ENCODE data around the gene ASAH2.

DNA sequence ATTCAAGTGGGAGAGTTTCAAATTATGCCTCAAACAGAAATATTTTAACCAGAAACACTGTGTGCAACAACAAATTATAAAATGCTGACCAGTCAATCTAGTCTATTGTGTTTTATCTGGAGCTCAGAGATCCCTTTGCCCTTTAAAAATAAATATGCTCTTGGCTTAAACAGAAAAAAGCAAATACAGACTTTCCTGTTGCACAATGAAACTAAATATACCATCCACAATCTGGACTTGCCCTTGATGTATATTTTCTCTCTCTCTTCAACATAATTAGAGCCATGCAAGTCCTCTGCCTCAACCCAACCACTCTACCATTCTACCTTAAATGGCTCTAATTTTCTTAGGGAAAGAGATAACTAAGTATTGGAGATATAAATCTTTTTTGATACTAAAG lies 34.9 kb downstream of the ASAH2 start:
- TF ChIP-seq POLR2A (IDR thresholded peaks at IDR 0.05; ENCODE audit: borderline replicate concordance, extremely low read depth, insufficient read depth, insufficient read length), result no peak
- TF ChIP-seq CBX3 (IDR thresholded peaks at IDR 0.05; ENCODE audit: low read depth), result no peak
- TF ChIP-seq, protein P1, sequence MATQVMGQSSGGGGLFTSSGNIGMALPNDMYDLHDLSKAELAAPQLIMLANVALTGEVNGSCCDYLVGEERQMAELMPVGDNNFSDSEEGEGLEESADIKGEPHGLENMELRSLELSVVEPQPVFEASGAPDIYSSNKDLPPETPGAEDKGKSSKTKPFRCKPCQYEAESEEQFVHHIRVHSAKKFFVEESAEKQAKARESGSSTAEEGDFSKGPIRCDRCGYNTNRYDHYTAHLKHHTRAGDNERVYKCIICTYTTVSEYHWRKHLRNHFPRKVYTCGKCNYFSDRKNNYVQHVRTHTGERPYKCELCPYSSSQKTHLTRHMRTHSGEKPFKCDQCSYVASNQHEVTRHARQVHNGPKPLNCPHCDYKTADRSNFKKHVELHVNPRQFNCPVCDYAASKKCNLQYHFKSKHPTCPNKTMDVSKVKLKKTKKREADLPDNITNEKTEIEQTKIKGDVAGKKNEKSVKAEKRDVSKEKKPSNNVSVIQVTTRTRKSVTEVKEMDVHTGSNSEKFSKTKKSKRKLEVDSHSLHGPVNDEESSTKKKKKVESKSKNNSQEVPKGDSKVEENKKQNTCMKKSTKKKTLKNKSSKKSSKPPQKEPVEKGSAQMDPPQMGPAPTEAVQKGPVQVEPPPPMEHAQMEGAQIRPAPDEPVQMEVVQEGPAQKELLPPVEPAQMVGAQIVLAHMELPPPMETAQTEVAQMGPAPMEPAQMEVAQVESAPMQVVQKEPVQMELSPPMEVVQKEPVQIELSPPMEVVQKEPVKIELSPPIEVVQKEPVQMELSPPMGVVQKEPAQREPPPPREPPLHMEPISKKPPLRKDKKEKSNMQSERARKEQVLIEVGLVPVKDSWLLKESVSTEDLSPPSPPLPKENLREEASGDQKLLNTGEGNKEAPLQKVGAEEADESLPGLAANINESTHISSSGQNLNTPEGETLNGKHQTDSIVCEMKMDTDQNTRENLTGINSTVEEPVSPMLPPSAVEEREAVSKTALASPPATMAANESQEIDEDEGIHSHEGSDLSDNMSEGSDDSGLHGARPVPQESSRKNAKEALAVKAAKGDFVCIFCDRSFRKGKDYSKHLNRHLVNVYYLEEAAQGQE (IDR thresholded peaks at IDR 0.05; ENCODE audit: low read depth), result no peak
- TF ChIP-seq, protein P2, sequence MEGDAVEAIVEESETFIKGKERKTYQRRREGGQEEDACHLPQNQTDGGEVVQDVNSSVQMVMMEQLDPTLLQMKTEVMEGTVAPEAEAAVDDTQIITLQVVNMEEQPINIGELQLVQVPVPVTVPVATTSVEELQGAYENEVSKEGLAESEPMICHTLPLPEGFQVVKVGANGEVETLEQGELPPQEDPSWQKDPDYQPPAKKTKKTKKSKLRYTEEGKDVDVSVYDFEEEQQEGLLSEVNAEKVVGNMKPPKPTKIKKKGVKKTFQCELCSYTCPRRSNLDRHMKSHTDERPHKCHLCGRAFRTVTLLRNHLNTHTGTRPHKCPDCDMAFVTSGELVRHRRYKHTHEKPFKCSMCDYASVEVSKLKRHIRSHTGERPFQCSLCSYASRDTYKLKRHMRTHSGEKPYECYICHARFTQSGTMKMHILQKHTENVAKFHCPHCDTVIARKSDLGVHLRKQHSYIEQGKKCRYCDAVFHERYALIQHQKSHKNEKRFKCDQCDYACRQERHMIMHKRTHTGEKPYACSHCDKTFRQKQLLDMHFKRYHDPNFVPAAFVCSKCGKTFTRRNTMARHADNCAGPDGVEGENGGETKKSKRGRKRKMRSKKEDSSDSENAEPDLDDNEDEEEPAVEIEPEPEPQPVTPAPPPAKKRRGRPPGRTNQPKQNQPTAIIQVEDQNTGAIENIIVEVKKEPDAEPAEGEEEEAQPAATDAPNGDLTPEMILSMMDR (IDR thresholded peaks at IDR 0.05 in 2 of 3, conservative IDR thresholded peaks at IDR 0.05 in 1 of 3; ENCODE audit: borderline replicate concordance in 1 of 3, insufficient read depth in 1 of 3, low read depth in 2 of 3, low read length in 2 of 3), result no peak
- TF ChIP-seq EZH2 (IDR thresholded peaks at IDR 0.05), result no peak
- no peak for TF ChIP-seq POLR2AphosphoS5 (IDR thresholded peaks at IDR 0.05; ENCODE audit: low read depth, low read length)
- TF ChIP-seq, protein P3, sequence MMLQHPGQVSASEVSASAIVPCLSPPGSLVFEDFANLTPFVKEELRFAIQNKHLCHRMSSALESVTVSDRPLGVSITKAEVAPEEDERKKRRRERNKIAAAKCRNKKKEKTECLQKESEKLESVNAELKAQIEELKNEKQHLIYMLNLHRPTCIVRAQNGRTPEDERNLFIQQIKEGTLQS (IDR thresholded peaks at IDR 0.05), result no peak
- TF ChIP-seq CEBPB (IDR thresholded peaks at IDR 0.05; ENCODE audit: low read depth), result no peak
- TF ChIP-seq YY1 (IDR thresholded peaks at IDR 0.05; ENCODE audit: extremely low read depth, insufficient replicate concordance, low read depth, low read length), result no peak
- TF ChIP-seq EGR1 (IDR thresholded peaks at IDR 0.05; ENCODE audit: low read depth), result no peak
- no peak for TF ChIP-seq SP1 (IDR thresholded peaks at IDR 0.05; ENCODE audit: low read depth)

Measured in HCT116 (cell line).